Heart right ventricle (tissue), 16 donors: ENCODE results near the gene AANAT. TPM values are rescaled to one million over a fixed set of nuclear protein-coding genes. Genes with fewer than 3 reads are reported as not detected.

Experiments
- ATAC-seq, 8 donors: fragments of 200-7000 bp; cut with Tn5 transposase; one replicate each; pipeline ENCODE4 v1.9.1; 2020; ENCODE audit warnings: mild to moderate bottlenecking in 8 of 8, moderate library complexity in 8 of 8, moderate number of reproducible peaks in 1 of 8
- DNase-seq, 2 donors: peaks; one replicate each; pipeline ENCODE4 v3.0.0-alpha.2; 2020
- H3K27ac ChIP-seq, 10 donors: fragments of 200-600 bp; sonication (generic) in 2 of 10; one replicate each; pipeline versions ENCODE4 v1.5.0 to v1.8.0; 2020 to 2022; ENCODE audit warnings: mild to moderate bottlenecking in 3 of 10
- H3K27me3 ChIP-seq, 7 donors: fragments of 200-600 bp; one replicate each; pipeline ENCODE4 v1.8.0; 2021 to 2022; ENCODE audit warnings: mild to moderate bottlenecking in 2 of 7
- H3K36me3 ChIP-seq, 9 donors: fragments of 200-600 bp; sonication (generic) in 1 of 9; one replicate each; pipeline versions ENCODE4 v1.5.0 to v1.8.0; 2020 to 2022; ENCODE audit warnings: mild to moderate bottlenecking in 2 of 9
- H3K4me1 ChIP-seq, 9 donors: fragments of 200-600 bp; sonication (generic) in 1 of 9; one replicate each; pipeline versions ENCODE4 v1.5.0 to v1.8.0; 2020 to 2022; ENCODE audit warnings: mild to moderate bottlenecking in 4 of 9
- H3K4me3 ChIP-seq, 10 donors: fragments of 200-600 bp; sonication (generic) in 2 of 10; one replicate each; pipeline versions ENCODE4 v1.5.0 to v1.8.0; 2020 to 2022; ENCODE audit warnings: mild to moderate bottlenecking in 7 of 10, moderate library complexity in 2 of 10
- H3K9me3 ChIP-seq, 11 donors: fragments of 200-600 bp in 10 of 11; sonication (generic) in 2 of 11; one replicate each; pipeline versions ENCODE4 v1.5.0 to v1.8.0; 2013 to 2022; ENCODE audit warnings: mild to moderate bottlenecking in 2 of 11, control low read depth in 1 of 11, moderate library complexity in 1 of 11
- CTCF ChIP-seq, 9 donors: fragments of 200-600 bp; sonication (generic) in 2 of 9; IDR thresholded peaks; one replicate each; pipeline versions ENCODE4 v1.5.0 to v1.8.0; 2021 to 2022; ENCODE audit warnings: antibody characterized with exemption in 9 of 9, mild to moderate bottlenecking in 5 of 9, moderate library complexity in 1 of 9
- WGBS, 2 donors: extraction: QIAGEN DNeasy Blood & Tissue Kit; methylation state at CpG; one replicate each; pipeline ENCODE4 v1.1.7; 2013; ENCODE audit warnings: inconsistent platforms in 1 of 2; 5-methylcytosine and 5-hydroxymethylcytosine counted together
- intact Hi-C, 10 donors: fragments of 100-400 bp; cut with DNase I; formaldehyde crosslinking; loops; one replicate each; pipeline versions ENCODE4 v1.11.1 to v1.14.2; 2022
- polyA plus RNA-seq, 2 donors: library from polyadenylated mRNA; stranded (reverse); fragments of 200-250 nt; gene quantifications; one replicate each; pipeline ENCODE4 v1.2.3, GENCODE V29; 2013
- total RNA-seq, 10 donors: library from RNA; stranded (reverse); fragmentation: NEBNext Ultra II Directional in 3 of 10; extraction: Animal tissue kit (Norgen Biotek cat#: 25700) in 3 of 10; gene quantifications; one replicate each; pipeline versions ENCODE4 v1.2.1 to v1.2.4, GENCODE V29; 2021 to 2023
- donor health status: Arrhythmogenic right ventricular cardiomyopathy.
- donor health status: ischemic (EF 13 %, LVEDD 7.1; RV severe dilation, severe dysfunction).
- donor health status: healthy with polysubstance abuse.
- donor health status: DM: no; HTN: yes; CAD: no.
- donor health status: DM: no; HTN: no; CAD: no.
- donor health status: ischemic (EF 25% LVEDD 6.9; RV normal size, moderate dysfunction).
- donor health status: ischemic (EF 25% LVEDD 5.7; RV mildly dilated, moderate dysfunction).
- donor health status: healthy.
- donor health status: DM: yes; HTN: yes; CAD: no.
- donor health status: Ischemic cardiomyopathy.
- donor health status: ischemic (EF 35%, LVEDD 5.7; RV mildly dilated, moderate dysfunction).
- donor health status: nonischemic (EF 11% LVEDD 7.7; RV severe dilation, severe dysfunction).
- donor health status: DM: yes; HTN: yes; CAD: no.
- donor health status: PGD.
- donor health status: ischemic (EF 29% LVEDD 5.4; RV normal size, mild dysfunction).
- donor health status: nonischemic (EF 23%, LVEDD 6.1; RV moderate dilation, normal function).

AANAT gene
- total and polyA plus RNA-seq, 12 donors: 0.73 to 0.98 TPM; not detected in 10

GRCh38 chr17:76438906-76439305, 28.5 kb upstream of the AANAT start:
- H3K4me3 ChIP-seq: no peak overlapping the region
- peaks cover 3 to 75% (median 60%) of the 10 kb centered on the region in 9 donors for H3K4me1 ChIP-seq
- H3K36me3 ChIP-seq: peaks cover 0 to 5% (median 0%) of the 10 kb centered on the region in 9 donors
- WGBS, 2 donors: 66 to 73% methylated on average over 9 of the region's 9 CpGs
- no peaks in the 10 kb centered on the region for H3K27me3 ChIP-seq
- DNase-seq (no peak), ATAC-seq (peak in 4 of 8 donors; percentile 33 to 56 (median 42))
- H3K9me3 ChIP-seq: no peaks in the 10 kb centered on the region
- H3K27ac ChIP-seq: peak overlapping the region in 4 of 10 donors; percentile 24 to 53 (median 30)
- no peak for TF ChIP-seq CTCF (IDR thresholded peaks at IDR 0.05)
- intact Hi-C loops: no loop called here

GRCh38 chr17:76439314-76439928, 28.0 kb upstream of the AANAT start:
- WGBS, 2 donors: 81 to 84% methylated on average over 6 of the region's 6 CpGs
- ATAC-seq (no peak), DNase-seq (no peak)
- intact Hi-C loops: no loop called here
- Histone ChIP-seq H3K27ac (peak overlapping the region in 4 of 10 donors; percentile 24 to 53 (median 30)), H3K4me3 (no peak overlapping the region), H3K9me3 (no peaks in the 10 kb centered on the region), H3K36me3 (no peaks in the 10 kb centered on the region), H3K4me1 (peaks cover 3 to 78% (median 60%) of the 10 kb centered on the region in 9 donors), H3K27me3 (no peaks in the 10 kb centered on the region)
- TF ChIP-seq CTCF (IDR thresholded peaks at IDR 0.05): no peak

GRCh38 chr17:76440751-76441362, 26.5 kb upstream of the AANAT start:
- Histone ChIP-seq H3K27ac (peak overlapping the region in 2 of 10 donors; percentile 10 to 31), H3K9me3 (no peaks in the 10 kb centered on the region), H3K4me1 (peaks cover 3 to 85% (median 68%) of the 10 kb centered on the region in 9 donors), H3K4me3 (no peak overlapping the region), H3K36me3 (no peaks in the 10 kb centered on the region), H3K27me3 (no peaks in the 10 kb centered on the region)
- DNase-seq (no peak), ATAC-seq (no peak)
- 63 to 69% methylated on average over 2 of the region's 2 CpGs for whole genome bisulfite sequencing, 2 donors
- no peak for TF ChIP-seq CTCF (IDR thresholded peaks at IDR 0.05)
- intact Hi-C loops: no loop called here

GRCh38 chr17:76441686-76442340, 25.6 kb upstream of the AANAT start:
- Histone ChIP-seq H3K9me3 (no peaks in the 10 kb centered on the region), H3K4me3 (no peak overlapping the region), H3K27me3 (no peaks in the 10 kb centered on the region), H3K4me1 (peaks cover 3 to 94% (median 67%) of the 10 kb centered on the region in 9 donors), H3K36me3 (no peaks in the 10 kb centered on the region), H3K27ac (no peak overlapping the region)
- no peak for ATAC-seq
- DNase-seq: no peak
- no peak for TF ChIP-seq CTCF (IDR thresholded peaks at IDR 0.05)
- intact Hi-C loops: no loop called here
- WGBS, 2 donors: 66 to 74% methylated on average over 13 of the region's 13 CpGs
